Measurements from ENCODE around the gene ARPC1B.
"Not testable (repeated sequence)": the region's sequence is repeated elsewhere in the genome, so short reads cannot be mapped to it uniquely, and the experiment has no call there.

- TF ChIP-seq, protein P1, sequence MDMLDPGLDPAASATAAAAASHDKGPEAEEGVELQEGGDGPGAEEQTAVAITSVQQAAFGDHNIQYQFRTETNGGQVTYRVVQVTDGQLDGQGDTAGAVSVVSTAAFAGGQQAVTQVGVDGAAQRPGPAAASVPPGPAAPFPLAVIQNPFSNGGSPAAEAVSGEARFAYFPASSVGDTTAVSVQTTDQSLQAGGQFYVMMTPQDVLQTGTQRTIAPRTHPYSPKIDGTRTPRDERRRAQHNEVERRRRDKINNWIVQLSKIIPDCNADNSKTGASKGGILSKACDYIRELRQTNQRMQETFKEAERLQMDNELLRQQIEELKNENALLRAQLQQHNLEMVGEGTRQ (IDR thresholded peaks at IDR 0.05; ENCODE audit: low read depth, low read length): not testable (repeated sequence)
- TF ChIP-seq, protein P2, sequence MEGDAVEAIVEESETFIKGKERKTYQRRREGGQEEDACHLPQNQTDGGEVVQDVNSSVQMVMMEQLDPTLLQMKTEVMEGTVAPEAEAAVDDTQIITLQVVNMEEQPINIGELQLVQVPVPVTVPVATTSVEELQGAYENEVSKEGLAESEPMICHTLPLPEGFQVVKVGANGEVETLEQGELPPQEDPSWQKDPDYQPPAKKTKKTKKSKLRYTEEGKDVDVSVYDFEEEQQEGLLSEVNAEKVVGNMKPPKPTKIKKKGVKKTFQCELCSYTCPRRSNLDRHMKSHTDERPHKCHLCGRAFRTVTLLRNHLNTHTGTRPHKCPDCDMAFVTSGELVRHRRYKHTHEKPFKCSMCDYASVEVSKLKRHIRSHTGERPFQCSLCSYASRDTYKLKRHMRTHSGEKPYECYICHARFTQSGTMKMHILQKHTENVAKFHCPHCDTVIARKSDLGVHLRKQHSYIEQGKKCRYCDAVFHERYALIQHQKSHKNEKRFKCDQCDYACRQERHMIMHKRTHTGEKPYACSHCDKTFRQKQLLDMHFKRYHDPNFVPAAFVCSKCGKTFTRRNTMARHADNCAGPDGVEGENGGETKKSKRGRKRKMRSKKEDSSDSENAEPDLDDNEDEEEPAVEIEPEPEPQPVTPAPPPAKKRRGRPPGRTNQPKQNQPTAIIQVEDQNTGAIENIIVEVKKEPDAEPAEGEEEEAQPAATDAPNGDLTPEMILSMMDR (conservative IDR thresholded peaks at IDR 0.05; ENCODE audit: low read depth, low read length): not testable (repeated sequence)
- not testable (repeated sequence) for TF ChIP-seq MXI1 (IDR thresholded peaks at IDR 0.05; ENCODE audit: borderline replicate concordance, low read depth, low read length); POLR2A (IDR thresholded peaks at IDR 0.05; ENCODE audit: low read depth, low read length); CHD1 (IDR thresholded peaks at IDR 0.05; ENCODE audit: low read depth, low read length); MAFK (IDR thresholded peaks at IDR 0.05; ENCODE audit: low read depth, low read length); RFX5 (IDR thresholded peaks at IDR 0.05; ENCODE audit: low read depth, low read length); RCOR1 (IDR thresholded peaks at IDR 0.05; ENCODE audit: insufficient replicate concordance, low read length)
These were observed 5.1 kb downstream of the ARPC1B start for GRCh38 chr7:99379693-99380031.
